Endothelial cell of umbilical vein (primary cell): ENCODE results near the gene ARSD.

Experiments used
- CTCF ChIP-seq, 2 donors: IDR thresholded peaks; 1 replicate in 1 of 2; 2 replicates in 1 of 2; pipeline ENCODE4 v1.5.1; 2011; ENCODE audit warnings: low read length in 2 of 2, mild to moderate bottlenecking in 2 of 2, moderate library complexity in 2 of 2, control low read depth in 1 of 2, inconsistent platforms in 1 of 2, low read depth in 1 of 2; ENCODE audit not compliant: insufficient read depth in 1 of 2; ENCODE audit errors: extremely low read depth in 1 of 2
- EZH2 ChIP-seq: IDR thresholded peaks from 2 replicates; pipeline ENCODE4 v1.6.1; 2012; ENCODE audit warnings: borderline replicate concordance, low read depth, mild to moderate bottlenecking, moderate library complexity, low read length, inconsistent platforms; ENCODE audit not compliant: severe bottlenecking
- JUN ChIP-seq: IDR thresholded peaks from 2 replicates; pipeline ENCODE4 v1.6.1; 2011; ENCODE audit warnings: borderline replicate concordance, low read depth; ENCODE audit not compliant: insufficient read length, insufficient read depth
- MAX ChIP-seq: IDR thresholded peaks from 2 replicates; pipeline ENCODE4 v1.6.1; 2011; ENCODE audit not compliant: insufficient read depth, insufficient read length
- POLR2A ChIP-seq: IDR thresholded peaks from 2 replicates; pipeline ENCODE4 v1.6.1; 2012; ENCODE audit warnings: low read depth, mild to moderate bottlenecking, control low read depth, low read length
- POLR2AphosphoS5 ChIP-seq: IDR thresholded peaks from 2 replicates; pipeline ENCODE4 v1.6.1; 2012; ENCODE audit warnings: low read depth, mild to moderate bottlenecking, control low read depth, low read length, moderate library complexity; ENCODE audit not compliant: insufficient read depth

- TF ChIP-seq CTCF (IDR thresholded peaks at IDR 0.05; ENCODE audit: extremely low read depth in 1 of 2, insufficient read depth in 1 of 2, low read depth in 1 of 2, low read length in 2 of 2) (no peak), POLR2AphosphoS5 (no peak), EZH2 (no peak), POLR2A (no peak), MAX (no peak), JUN (no peak)
Measured at GRCh38 chrX:2903366-2903765, 25.8 kb downstream of the ARSD start.
